ENCODE measurements around the gene AIFM2.
"Not testable (repeated sequence)": the region's sequence is repeated elsewhere in the genome, so short reads cannot be mapped to it uniquely, and the experiment has no call there.

The AIFM2 gene

GRCh38 chr10:70090013-70090412 lies 42.6 kb downstream of the AIFM2 start:
- no peak for DNase-seq

GRCh38 chr10:70088308-70088698 lies 44.3 kb downstream of the AIFM2 start:
- DNase-seq = no peak

GRCh38 chr10:70087616-70088307 lies 44.9 kb downstream of the AIFM2 start:
- DNase-seq = no peak

GRCh38 chr10:70085975-70086613 lies 46.5 kb downstream of the AIFM2 start:
- DNase-seq = no peak

- DNase-seq = no peak
Measured at GRCh38 chr10:70084189-70084588, 48.4 kb downstream of the AIFM2 start.

GRCh38 chr10:70080789-70081188 lies 51.8 kb downstream of the AIFM2 start:
- not testable (repeated sequence) for DNase-seq

GRCh38 chr10:70078937-70079336 lies 53.7 kb downstream of the AIFM2 start:
- DNase-seq = no peak

GRCh38 chr10:70078329-70078728 lies 54.3 kb downstream of the AIFM2 start:
- no peak for DNase-seq

GRCh38 chr10:70074971-70075370 lies 57.7 kb downstream of the AIFM2 start:
- no peak for DNase-seq

- DNase-seq = no peak
Measured at GRCh38 chr10:70074165-70074564, 58.5 kb downstream of the AIFM2 start.

GRCh38 chr10:70070834-70071233 lies 61.8 kb downstream of the AIFM2 start:
- DNase-seq = no peak

GRCh38 chr10:70069346-70069745 lies 63.3 kb downstream of the AIFM2 start:
- no peak for DNase-seq

GRCh38 chr10:70068925-70069324 lies 63.7 kb downstream of the AIFM2 start:
- DNase-seq = no peak

GRCh38 chr10:70067586-70067985 lies 65.0 kb downstream of the AIFM2 start:
- no peak for DNase-seq

- DNase-seq = no peak
Measured at GRCh38 chr10:70066190-70066589, 66.4 kb downstream of the AIFM2 start.

GRCh38 chr10:70064486-70064885 lies 68.1 kb downstream of the AIFM2 start:
- no peak for DNase-seq

GRCh38 chr10:70063418-70064098 lies 69.1 kb downstream of the AIFM2 start:
- DNase-seq = no peak
